Neural cell (in vitro differentiated cells): ENCODE data around the gene BTNL8. TPM values are rescaled to one million over a fixed set of nuclear protein-coding genes. Genes with fewer than 3 reads are reported as not detected.
A peak's percentile ranks its signal among the peaks of the same experiment; 100 is the strongest.

Experiments
- H2AFZ ChIP-seq: fragments of 200-600, 300-800 bp; sonication (generic), shearing (Covaris generic); 2 replicates; pipeline ENCODE4 v1.6.0; 2014; ENCODE audit warnings: low read depth, mild to moderate bottlenecking, antibody characterized with exemption, low read length, moderate library complexity
- H3F3A ChIP-seq: fragments of 200-600 bp; shearing (Covaris generic); 2 replicates; pipeline ENCODE4 v1.6.1; 2016; ENCODE audit warnings: mild to moderate bottlenecking, moderate library complexity, mixed read lengths, antibody characterized with exemption, low read length; ENCODE audit not compliant: insufficient read depth, poor library complexity, severe bottlenecking
- H3K27ac ChIP-seq: fragments of 200-600, 300-800 bp; sonication (generic), shearing (Covaris generic); 2 replicates; pipeline ENCODE4 v1.5.1; 2014; ENCODE audit warnings: mild to moderate bottlenecking, low read length, moderate library complexity
- H3K27me3 ChIP-seq: fragments of 300-800, 200-600 bp; sonication (generic), shearing (Covaris generic); 2 replicates; pipeline ENCODE4 v1.6.0; 2014; ENCODE audit warnings: mild to moderate bottlenecking, low read depth, low read length, moderate library complexity; ENCODE audit not compliant: insufficient read depth
- H3K36me3 ChIP-seq: fragments of 300-800, 200-600 bp; sonication (generic), shearing (Covaris generic); 2 replicates; pipeline ENCODE4 v1.5.1; 2014; ENCODE audit warnings: mild to moderate bottlenecking, antibody characterized with exemption, low read length, moderate library complexity; ENCODE audit not compliant: insufficient read depth
- H3K4me2 ChIP-seq: fragments of 300-800, 200-600 bp; sonication (generic), shearing (Covaris generic); 2 replicates; pipeline ENCODE4 v1.6.0; 2014; ENCODE audit warnings: mild to moderate bottlenecking, low read length
- H3K4me3 ChIP-seq: fragments of 300-800, 200-600 bp; sonication (generic), shearing (Covaris generic); 2 replicates; pipeline ENCODE4 v1.5.1; 2014; ENCODE audit warnings: mild to moderate bottlenecking, low read length, moderate library complexity
- H3K79me2 ChIP-seq: fragments of 200-600 bp; shearing (Covaris generic); replicated peaks from 2 replicates; pipeline ENCODE4 v1.6.0; 2014; ENCODE audit warnings: mild to moderate bottlenecking, low read length, moderate library complexity; ENCODE audit not compliant: insufficient read depth
- H3K9ac ChIP-seq: fragments of 300-800, 200-600 bp; sonication (generic), shearing (Covaris generic); 2 replicates; pipeline ENCODE4 v1.6.1; 2016; ENCODE audit warnings: mild to moderate bottlenecking, low read length, mixed read lengths
- H3K9me2 ChIP-seq: fragments of 200-600 bp; shearing (Covaris generic); 2 replicates; pipeline ENCODE4 v1.6.1; 2016; ENCODE audit warnings: mild to moderate bottlenecking, low read length, mixed read lengths; ENCODE audit not compliant: insufficient read depth
- H3K9me3 ChIP-seq: fragments of 200-600, 300-800 bp; sonication (generic), shearing (Covaris generic); 2 replicates; pipeline ENCODE4 v1.6.1; 2016; ENCODE audit warnings: mild to moderate bottlenecking, mixed run types, low read length, moderate library complexity, mixed read lengths
- H4K20me1 ChIP-seq: fragments of 200-600 bp; shearing (Covaris generic); 2 replicates; pipeline ENCODE4 v1.6.1; 2016; ENCODE audit warnings: mild to moderate bottlenecking, mixed run types; ENCODE audit not compliant: insufficient read depth
- EP300 ChIP-seq: fragments of 450-650 bp; conservative IDR thresholded peaks from 2 replicates; pipeline ENCODE4 v1.6.1; 2014; ENCODE audit warnings: antibody characterized with exemption, mild to moderate bottlenecking, moderate library complexity; ENCODE audit not compliant: poor library complexity, severe bottlenecking
- EZH2 ChIP-seq: fragments of 200-600, 300-800 bp; shearing (Covaris generic), sonication (generic); IDR thresholded peaks from 2 replicates; pipeline ENCODE4 v1.6.1; 2014; ENCODE audit warnings: antibody characterized with exemption, low read length, borderline replicate concordance, mild to moderate bottlenecking; ENCODE audit not compliant: insufficient read depth, poor library complexity, severe bottlenecking
- MXI1 ChIP-seq: fragments of 450-650 bp; conservative IDR thresholded peaks from 2 replicates; pipeline ENCODE4 v1.6.1; 2014; ENCODE audit warnings: antibody characterized with exemption, mild to moderate bottlenecking; ENCODE audit not compliant: poor library complexity, severe bottlenecking
- POLR2AphosphoS5 ChIP-seq: IDR thresholded peaks from 2 replicates; pipeline ENCODE4 v1.6.1; 2012
- RAD21 ChIP-seq: fragments of 450-650 bp; conservative IDR thresholded peaks from 2 replicates; pipeline ENCODE4 v1.6.1; 2014; ENCODE audit warnings: antibody characterized with exemption, mild to moderate bottlenecking, moderate library complexity
- SMC3 ChIP-seq: fragments of 450-650 bp; conservative IDR thresholded peaks from 2 replicates; pipeline ENCODE4 v1.6.1; 2014; ENCODE audit warnings: antibody characterized with exemption, mild to moderate bottlenecking, moderate library complexity; ENCODE audit not compliant: poor library complexity
- TAF1 ChIP-seq: IDR thresholded peaks from 2 replicates; pipeline ENCODE4 v1.6.1; 2012; ENCODE audit warnings: low read depth
- polyA plus RNA-seq: library from polyadenylated mRNA; depleted of rRNA; stranded (reverse); fragments of >200 nt; gene quantifications from 2 replicates; pipeline ENCODE4 v1.2.3, GENCODE V29; 2014
- TF ChIP-seq, protein P1 (sequence below): fragments of 450-650 bp; IDR thresholded peaks from 2 replicates; pipeline ENCODE4 v1.5.1; 2014; ENCODE audit warnings: antibody characterized with exemption, mild to moderate bottlenecking, moderate library complexity; ENCODE audit not compliant: poor library complexity, severe bottlenecking
- TF ChIP-seq, protein P2 (sequence below): IDR thresholded peaks from 2 replicates; pipeline ENCODE4 v1.6.1; 2012; ENCODE audit warnings: borderline replicate concordance

BTNL8 gene
- polyA plus RNA-seq, 1 donor from 2014 or later = not detected

DNA sequence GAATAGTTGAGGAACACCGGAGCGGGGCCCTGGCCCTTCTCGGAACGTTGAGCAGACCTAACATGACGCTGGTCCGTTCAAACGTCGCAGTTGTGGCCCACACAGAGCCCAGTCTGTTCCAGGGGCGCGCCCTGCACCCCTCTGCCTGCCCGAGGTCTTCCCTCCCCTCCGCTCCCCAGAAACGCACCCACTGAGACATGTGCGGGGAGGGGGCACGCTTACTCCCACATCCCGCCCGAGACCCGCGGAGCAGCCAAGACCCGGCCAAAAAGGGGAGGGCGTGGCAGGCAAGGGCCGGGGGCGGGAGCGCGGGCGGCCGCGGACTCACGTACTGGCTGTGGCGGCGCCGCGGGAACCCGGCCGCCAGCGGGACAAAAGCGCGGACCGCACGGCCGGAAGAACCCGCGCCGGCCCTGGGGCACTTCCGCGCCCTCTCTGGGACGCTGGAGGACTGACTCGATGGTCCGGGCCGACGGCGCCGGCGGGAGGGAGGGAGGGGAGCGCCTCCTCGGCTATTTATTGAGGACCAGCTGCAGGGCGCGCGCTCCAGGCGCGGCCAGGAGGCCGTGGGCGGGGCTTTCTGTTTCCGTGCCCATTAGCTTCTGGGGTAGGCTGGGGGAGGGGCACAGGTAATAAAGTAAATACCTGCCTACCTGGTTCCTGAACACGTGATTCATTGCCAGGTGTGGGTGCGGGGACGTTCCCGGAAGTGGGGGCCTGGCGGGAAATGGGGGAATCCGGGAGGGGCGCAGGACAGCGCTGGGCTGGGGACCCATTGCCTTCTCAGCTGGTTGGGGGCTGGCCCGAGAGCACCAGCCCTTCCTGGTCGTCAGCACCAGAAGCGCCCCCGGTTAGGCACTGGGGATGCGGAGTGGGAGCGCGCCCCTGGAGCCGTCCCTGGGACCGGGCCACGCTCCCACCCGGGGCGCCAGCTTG, 37.8 kb upstream of the BTNL8 start, which contains the start of gene ZFP62:
Gene ZFP62, minus strand, starts transcription at position 390 of the 936 bp plus-strand sequence. Its CDS starts 57 bp downstream, at position 333.
- H3K9me3 ChIP-seq = no peaks in the 10 kb centered on the region
- no peaks in the 10 kb centered on the region for H3K27me3 ChIP-seq
- H3K4me2 ChIP-seq = peak within 1 kb of the TSS; percentile 84
- H2AFZ ChIP-seq = peak within 1 kb of the TSS; percentile 95
- H3K79me2 ChIP-seq = peaks cover 10% of the 10 kb centered on the region
- no peaks in the 10 kb centered on the region for H4K20me1 ChIP-seq
- TF ChIP-seq EZH2 (no peak), RAD21 (no peak), POLR2AphosphoS5 (peak; percentile 84), TAF1 (no peak), EP300 (no peak), MXI1 (peak; percentile 89), SMC3 (peak; percentile 32)
- TF ChIP-seq, protein P1, sequence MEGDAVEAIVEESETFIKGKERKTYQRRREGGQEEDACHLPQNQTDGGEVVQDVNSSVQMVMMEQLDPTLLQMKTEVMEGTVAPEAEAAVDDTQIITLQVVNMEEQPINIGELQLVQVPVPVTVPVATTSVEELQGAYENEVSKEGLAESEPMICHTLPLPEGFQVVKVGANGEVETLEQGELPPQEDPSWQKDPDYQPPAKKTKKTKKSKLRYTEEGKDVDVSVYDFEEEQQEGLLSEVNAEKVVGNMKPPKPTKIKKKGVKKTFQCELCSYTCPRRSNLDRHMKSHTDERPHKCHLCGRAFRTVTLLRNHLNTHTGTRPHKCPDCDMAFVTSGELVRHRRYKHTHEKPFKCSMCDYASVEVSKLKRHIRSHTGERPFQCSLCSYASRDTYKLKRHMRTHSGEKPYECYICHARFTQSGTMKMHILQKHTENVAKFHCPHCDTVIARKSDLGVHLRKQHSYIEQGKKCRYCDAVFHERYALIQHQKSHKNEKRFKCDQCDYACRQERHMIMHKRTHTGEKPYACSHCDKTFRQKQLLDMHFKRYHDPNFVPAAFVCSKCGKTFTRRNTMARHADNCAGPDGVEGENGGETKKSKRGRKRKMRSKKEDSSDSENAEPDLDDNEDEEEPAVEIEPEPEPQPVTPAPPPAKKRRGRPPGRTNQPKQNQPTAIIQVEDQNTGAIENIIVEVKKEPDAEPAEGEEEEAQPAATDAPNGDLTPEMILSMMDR = peak; percentile 37
- TF ChIP-seq, protein P2, sequence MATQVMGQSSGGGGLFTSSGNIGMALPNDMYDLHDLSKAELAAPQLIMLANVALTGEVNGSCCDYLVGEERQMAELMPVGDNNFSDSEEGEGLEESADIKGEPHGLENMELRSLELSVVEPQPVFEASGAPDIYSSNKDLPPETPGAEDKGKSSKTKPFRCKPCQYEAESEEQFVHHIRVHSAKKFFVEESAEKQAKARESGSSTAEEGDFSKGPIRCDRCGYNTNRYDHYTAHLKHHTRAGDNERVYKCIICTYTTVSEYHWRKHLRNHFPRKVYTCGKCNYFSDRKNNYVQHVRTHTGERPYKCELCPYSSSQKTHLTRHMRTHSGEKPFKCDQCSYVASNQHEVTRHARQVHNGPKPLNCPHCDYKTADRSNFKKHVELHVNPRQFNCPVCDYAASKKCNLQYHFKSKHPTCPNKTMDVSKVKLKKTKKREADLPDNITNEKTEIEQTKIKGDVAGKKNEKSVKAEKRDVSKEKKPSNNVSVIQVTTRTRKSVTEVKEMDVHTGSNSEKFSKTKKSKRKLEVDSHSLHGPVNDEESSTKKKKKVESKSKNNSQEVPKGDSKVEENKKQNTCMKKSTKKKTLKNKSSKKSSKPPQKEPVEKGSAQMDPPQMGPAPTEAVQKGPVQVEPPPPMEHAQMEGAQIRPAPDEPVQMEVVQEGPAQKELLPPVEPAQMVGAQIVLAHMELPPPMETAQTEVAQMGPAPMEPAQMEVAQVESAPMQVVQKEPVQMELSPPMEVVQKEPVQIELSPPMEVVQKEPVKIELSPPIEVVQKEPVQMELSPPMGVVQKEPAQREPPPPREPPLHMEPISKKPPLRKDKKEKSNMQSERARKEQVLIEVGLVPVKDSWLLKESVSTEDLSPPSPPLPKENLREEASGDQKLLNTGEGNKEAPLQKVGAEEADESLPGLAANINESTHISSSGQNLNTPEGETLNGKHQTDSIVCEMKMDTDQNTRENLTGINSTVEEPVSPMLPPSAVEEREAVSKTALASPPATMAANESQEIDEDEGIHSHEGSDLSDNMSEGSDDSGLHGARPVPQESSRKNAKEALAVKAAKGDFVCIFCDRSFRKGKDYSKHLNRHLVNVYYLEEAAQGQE = peak; percentile 53
- H3K27ac ChIP-seq = peak within 1 kb of the TSS; percentile 80
- peak within 1 kb of the TSS; percentile 92 for H3K9ac ChIP-seq
- peak within 1 kb of the TSS; percentile 99 for H3K4me3 ChIP-seq
- H3F3A ChIP-seq = no peaks in the 10 kb centered on the region
- H3K36me3 ChIP-seq = peaks cover 10% of the 10 kb centered on the region
- no peaks in the 10 kb centered on the region for H3K9me2 ChIP-seq

DNA sequence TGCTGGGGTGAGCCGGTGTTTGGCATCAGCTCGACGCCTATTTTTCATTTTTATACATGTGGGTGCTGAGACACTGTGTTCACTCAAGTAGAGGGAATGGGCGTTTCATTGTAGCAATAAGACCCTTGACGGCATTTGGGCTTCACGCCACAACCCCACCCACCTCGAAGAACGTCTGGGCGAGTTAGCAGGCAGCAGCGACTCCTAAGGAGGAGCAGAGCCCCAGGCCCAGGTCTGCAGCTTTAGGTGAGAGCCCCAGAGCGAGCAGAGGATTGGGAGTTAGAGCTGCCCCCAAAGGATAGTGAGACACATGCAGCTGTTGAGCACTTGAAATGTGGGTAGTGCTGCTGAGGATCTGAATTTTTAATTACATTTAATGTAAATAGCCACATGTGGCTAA, 36.3 kb upstream of the BTNL8 start:
- Histone ChIP-seq H3K27ac (no peak overlapping the region), H3K4me3 (no peak overlapping the region), H3K9ac (no peak overlapping the region), H3K79me2 (peaks cover 8% of the 10 kb centered on the region), H3K36me3 (peaks cover 10% of the 10 kb centered on the region), H3K9me3 (no peaks in the 10 kb centered on the region), H3F3A (no peaks in the 10 kb centered on the region), H3K27me3 (no peaks in the 10 kb centered on the region), H2AFZ (no peak overlapping the region), H3K9me2 (no peaks in the 10 kb centered on the region), H4K20me1 (no peaks in the 10 kb centered on the region), H3K4me2 (no peak overlapping the region)
- TF ChIP-seq EP300 (no peak), POLR2AphosphoS5 (no peak), EZH2 (no peak), SMC3 (no peak), MXI1 (no peak), RAD21 (no peak), TAF1 (no peak)
- TF ChIP-seq, protein P1 = no peak
- TF ChIP-seq, protein P2 = no peak
